SH-SY5Y (cell line): ENCODE data around the gene RDH5.

ENCODE experiments used
- GATA2 ChIP-seq: IDR thresholded peaks from 2 replicates; pipeline ENCODE4 v1.6.1; 2011; ENCODE audit warnings: mild to moderate bottlenecking, low read depth, low read length
- GATA3 ChIP-seq: IDR thresholded peaks from 2 replicates; pipeline ENCODE4 v1.6.1; 2011; ENCODE audit warnings: low read depth, mild to moderate bottlenecking, low read length, moderate library complexity

DNA sequence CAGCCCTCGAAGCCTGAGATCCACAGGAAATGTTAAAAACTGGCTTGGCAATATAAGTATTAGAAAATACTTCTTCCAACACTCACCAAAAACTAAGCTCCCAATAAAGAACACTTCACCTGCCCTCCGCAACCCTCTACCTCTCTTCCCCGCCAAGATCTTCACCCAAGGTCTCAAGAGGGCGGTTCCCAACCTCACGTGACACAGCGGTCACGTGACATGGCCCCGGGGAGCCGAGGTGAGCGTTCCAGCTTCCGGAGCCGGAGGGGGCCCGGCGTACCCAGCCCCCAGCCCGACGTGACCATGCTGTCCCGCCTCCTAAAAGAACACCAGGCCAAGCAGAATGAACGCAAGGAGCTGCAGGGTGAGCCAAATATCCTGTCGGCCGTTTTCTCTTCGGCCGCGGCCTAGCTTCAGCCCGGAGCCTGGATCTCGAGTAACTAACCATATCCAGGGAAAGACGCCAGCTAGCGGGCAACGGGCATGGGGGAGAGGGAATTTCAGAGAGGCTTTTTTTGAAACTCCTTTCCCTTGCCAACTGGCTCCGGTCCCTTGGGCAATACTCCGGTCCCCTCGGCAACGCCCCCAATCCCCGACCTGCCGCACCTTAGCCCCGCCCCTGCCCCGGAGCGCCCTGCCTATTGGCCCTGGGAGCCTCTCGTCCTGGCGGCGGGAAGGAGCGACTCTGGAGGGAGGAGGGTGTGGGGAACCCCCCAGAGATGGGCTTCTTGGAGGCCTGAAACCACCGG is 4.2 kb upstream of the RDH5 start, which contains the start of gene BLOC1S1:
- no peak for TF ChIP-seq GATA2
- no peak for TF ChIP-seq GATA3
